ENCODE results near the gene TUBE1.
"Not testable (repeated sequence)": the region's sequence is repeated elsewhere in the genome, so short reads cannot be mapped to it uniquely, and the experiment has no call there.

The TUBE1 gene

DNA sequence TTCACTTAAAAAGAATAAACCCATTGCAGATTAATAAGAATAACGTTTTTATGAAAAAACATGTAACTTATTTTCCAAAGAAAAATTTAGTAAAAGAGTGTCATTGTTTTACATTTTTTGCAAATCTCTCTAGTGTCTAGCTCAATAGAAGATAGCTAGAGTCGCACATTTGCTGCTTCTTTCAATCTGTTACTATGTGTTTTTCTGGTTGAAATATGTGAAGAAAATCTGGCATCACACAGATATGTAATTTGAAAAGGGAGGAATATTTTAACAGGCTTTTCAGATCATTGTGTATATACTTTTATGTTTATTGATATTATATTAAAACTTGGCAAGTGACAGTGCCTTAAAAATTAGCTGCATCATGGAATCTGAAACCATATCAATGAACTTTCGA, 24.3 kb downstream of the TUBE1 start:
- DNase-seq: no peak

GRCh38 chr6:112061605-112062004, 25.7 kb downstream of the TUBE1 start:
- no peak for DNase-seq

DNA sequence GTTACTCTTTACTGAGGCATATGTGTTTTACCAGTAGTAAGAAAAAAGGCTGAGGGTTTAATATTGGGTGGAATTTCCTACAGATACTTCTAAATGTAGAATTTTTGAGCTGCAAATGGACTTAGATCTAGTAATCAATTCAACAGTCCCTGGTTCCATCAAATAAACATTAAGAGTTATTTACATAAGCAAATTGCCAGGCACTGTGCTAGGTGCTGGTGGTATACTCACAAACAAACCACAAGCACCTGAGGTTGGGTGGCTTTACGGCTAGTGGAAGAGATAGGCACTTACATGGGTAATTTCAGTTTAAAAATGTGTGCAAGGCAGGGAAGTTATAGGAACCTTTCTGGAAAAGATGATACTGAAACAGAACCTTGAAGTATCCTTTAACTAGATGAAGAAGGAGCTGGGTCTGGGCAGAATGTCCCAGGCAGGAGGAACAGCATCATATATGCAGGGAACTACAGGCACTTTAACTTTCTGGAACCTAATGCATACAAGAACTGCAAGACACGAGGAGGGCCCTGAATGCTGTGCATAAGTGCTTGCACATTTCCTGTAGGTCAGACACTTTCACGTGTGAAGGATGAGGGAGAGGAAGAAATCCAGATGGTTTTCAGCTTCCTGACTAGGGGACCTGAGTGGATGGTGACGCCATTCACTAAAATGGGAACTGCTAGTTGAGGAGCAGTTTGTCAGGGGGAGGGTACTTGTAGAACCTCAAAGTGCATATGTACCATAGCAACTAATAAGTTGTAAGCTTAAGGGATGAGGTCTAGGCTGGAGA, 28.8 kb downstream of the TUBE1 start:
- no peak for DNase-seq

GRCh38 chr6:112054555-112055190, 32.6 kb downstream of the TUBE1 start:
- DNase-seq: no peak

DNA sequence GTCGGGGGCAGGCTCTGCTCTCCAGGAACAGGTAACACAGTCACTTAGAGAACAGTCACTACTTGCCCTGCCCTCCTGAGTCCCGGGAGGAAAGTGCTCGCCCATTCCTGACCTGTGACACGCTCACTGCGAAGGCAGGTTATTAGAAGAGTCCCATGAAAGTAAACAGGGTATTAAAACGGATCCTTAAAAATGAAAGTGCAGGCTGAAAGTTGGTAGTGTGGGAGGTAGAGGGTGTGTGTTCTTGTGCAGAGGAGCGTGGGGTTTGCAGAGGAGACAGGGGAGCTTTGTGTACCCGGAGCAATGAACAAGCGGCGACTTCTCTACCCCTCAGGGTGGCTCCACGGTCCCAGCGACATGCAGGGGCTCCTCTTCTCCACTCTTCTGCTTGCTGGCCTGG, 33.3 kb downstream of the TUBE1 start, which contains the start of gene CCN6:
TSS of gene CCN6 (plus strand) at position 104 of the 400 bp plus-strand sequence. CDS start at position 358, 254 bp downstream.
- DNase-seq: no peak

DNA sequence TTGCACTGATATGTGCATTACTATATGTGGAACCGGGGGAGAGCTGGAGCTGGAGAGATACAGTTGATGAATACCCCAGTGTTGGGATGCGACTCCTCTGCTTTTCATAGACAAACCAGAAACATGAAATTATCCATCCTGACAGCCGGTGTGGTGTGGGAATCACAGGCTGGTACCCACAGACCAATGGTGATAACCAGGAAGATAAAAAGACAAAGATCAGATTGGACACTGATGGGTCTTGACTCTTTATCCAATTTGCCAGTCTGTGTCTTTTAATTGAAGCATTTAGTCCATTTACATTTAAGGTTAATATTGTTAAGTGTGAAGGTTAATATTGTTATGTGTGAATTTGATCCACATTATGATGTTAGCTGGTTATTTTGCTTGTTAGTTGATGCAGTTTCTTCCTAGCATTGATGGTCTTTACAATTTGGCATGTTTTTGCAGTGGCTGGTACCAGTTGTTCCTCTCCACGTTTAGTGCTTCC, 36.0 kb downstream of the TUBE1 start:
- not testable (repeated sequence) for DNase-seq

- DNase-seq: no peak
Observed at GRCh38 chr6:112050429-112050828, 36.9 kb downstream of the TUBE1 start.

DNA sequence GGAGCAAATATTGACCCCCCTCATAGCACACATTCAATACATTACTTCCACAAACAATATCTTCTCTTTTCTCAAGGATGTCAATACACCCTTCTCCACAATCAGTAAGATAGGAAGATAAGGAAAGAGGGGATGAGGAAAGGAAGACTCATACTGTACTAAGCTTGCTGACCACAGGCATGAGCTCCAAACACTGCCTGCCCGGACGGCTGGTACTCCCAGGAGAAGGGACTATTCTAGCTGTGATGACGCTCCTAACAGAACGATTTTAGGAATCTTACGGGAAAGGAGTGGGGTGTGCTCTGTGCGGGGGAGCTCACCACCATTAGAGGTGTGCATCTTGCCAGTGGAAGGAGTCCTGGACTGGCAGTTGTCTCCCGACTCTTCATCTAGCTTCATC, 37.3 kb downstream of the TUBE1 start:
- DNase-seq: no peak

DNA sequence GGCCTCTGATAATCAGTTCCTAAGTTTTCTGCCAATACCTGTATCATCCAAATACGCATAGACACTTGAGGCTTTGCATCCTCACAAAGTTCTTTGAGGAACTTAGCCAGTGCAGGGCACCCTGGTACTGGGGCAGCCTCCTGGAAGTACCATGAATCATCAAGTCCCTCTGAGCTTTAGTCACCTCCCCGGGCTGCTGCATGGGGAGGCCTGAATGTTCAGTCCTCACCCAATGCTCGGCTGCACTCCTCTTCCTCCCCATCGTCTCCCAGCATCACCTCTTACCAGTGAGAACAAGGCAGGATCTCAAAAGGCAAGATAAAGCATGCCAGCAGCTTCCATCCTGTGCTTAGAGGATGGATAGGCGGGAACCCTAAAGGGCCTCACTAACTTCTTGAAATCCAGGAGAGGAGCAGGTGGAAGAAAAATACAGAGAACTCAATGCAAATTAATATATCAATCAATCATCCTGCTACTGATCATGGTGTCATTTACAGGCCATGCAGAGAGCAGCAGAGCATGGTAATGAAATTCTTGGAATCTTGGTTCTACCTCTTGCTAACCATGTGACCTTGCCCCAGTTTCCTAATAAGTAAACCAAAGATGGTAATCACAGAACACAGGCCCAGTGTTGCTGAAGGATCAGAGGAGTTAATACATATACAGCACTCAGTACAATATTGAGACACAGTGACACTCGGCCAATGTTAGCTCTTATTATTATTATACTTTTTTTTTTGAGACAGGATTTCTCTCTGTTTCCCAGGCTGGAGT, 38.1 kb downstream of the TUBE1 start:
- no peak for DNase-seq

GRCh38 chr6:112047523-112047922, 39.8 kb downstream of the TUBE1 start:
- not testable (repeated sequence) for DNase-seq

- peak; percentile 98 for DNase-seq
Observed at GRCh38 chr6:112044856-112045255, 42.4 kb downstream of the TUBE1 start.

GRCh38 chr6:112044196-112044595, 43.1 kb downstream of the TUBE1 start:
- no peak for DNase-seq

GRCh38 chr6:112043032-112044007, 44.0 kb downstream of the TUBE1 start:
- DNase-seq: peak; percentile 95

DNA sequence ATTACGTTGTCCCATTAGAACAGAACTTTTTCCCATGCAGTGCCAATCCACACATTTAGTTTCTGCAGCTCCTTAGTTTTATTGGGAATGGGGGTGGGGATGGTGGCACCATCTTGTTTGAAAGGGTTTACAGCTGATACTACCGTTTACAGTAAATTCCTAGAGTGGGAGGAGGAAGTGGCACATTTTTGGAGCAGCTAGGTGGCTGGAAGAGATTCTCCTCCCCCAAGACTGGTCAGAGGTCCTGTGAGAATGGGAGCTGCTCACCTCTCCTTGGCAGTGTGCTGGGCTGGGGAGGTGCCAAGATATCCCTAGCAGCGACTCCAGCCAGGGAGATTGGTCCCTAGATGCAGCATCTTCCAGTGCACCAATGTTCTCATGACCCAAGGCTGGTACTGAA, 45.7 kb downstream of the TUBE1 start:
- no peak for DNase-seq

GRCh38 chr6:112040956-112041355, 46.3 kb downstream of the TUBE1 start:
- DNase-seq: no peak

- DNase-seq: no peak
Observed at GRCh38 chr6:112039431-112039770, 47.9 kb downstream of the TUBE1 start.

DNA sequence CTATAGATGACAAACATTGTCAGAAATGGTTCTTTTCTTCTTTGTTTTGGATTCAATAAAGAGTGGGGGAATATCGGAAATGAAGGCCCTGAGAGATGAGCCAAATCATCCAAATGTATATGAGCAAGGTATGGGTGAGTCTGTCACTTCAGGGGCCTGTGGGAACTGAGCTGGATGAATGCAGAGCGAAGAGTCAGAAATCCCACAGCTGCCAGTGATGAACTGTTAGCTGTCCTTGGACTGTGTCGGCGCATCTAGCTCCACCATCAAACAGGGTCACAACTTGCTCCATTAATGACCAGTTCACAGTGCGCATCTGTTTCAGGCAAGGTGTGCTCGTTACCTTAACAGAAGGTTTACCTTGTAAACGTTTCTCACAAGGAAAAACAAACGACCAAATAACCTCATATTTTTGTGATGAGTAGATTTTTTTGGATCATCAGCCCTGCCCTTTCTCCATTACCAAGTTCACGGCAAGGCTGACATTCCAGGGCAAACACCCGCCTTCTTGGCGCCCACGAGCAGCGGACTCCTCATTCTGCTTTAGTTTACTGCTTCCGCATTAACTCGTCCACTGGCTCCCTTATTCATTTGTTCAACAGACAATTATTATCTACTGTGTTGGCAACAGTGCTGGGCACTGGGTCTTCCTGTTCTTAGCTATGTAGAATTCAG, 48.4 kb downstream of the TUBE1 start:
- DNase-seq: no peak

GRCh38 chr6:112038268-112038667, 49.0 kb downstream of the TUBE1 start:
- DNase-seq: no peak

GRCh38 chr6:112037783-112038216, 49.5 kb downstream of the TUBE1 start:
- peak; percentile 93 for DNase-seq

GRCh38 chr6:112036088-112036637, 51.1 kb downstream of the TUBE1 start:
- DNase-seq: no peak

GRCh38 chr6:112034616-112034995, 52.7 kb downstream of the TUBE1 start:
- no peak for DNase-seq
